GM21367 (cell line): ENCODE data around the gene ATP9A.
"Not testable (repeated sequence)": the region's sequence is repeated elsewhere in the genome, so short reads cannot be mapped to it uniquely, and the experiment has no call there.

Experiments
- ATAC-seq: cut with Tn5 transposase; IDR thresholded peaks from one replicate; pipeline ENCODE4 v1.9.1; 2021; ENCODE audit not compliant: unreplicated experiment

The ATP9A gene

GRCh38 chr20:51727872-51728271, 40.3 kb downstream of the ATP9A start:
- no peak for ATAC-seq

GRCh38 chr20:51725584-51726176, 42.5 kb downstream of the ATP9A start:
- ATAC-seq: no peak

GRCh38 chr20:51723026-51723425, 45.2 kb downstream of the ATP9A start:
- not testable (repeated sequence) for ATAC-seq

- not testable (repeated sequence) for ATAC-seq
Observed at GRCh38 chr20:51722246-51722645, 45.9 kb downstream of the ATP9A start.

- ATAC-seq: no peak
Observed at GRCh38 chr20:51720854-51721253, 47.3 kb downstream of the ATP9A start.

- ATAC-seq: no peak
Observed at GRCh38 chr20:51720384-51720783, 47.8 kb downstream of the ATP9A start.

GRCh38 chr20:51715856-51716185, 52.4 kb downstream of the ATP9A start:
- no peak for ATAC-seq

- no peak for ATAC-seq
Observed at GRCh38 chr20:51715163-51715855, 52.9 kb downstream of the ATP9A start.

- no peak for ATAC-seq
Observed at GRCh38 chr20:51713213-51713598, 55.0 kb downstream of the ATP9A start.

GRCh38 chr20:51712501-51713212, 55.5 kb downstream of the ATP9A start:
- no peak for ATAC-seq

- no peak for ATAC-seq
Observed at GRCh38 chr20:51711426-51711825, 56.8 kb downstream of the ATP9A start.

- no peak for ATAC-seq
Observed at GRCh38 chr20:51710361-51710894, 57.8 kb downstream of the ATP9A start.

GRCh38 chr20:51705400-51705799, 62.8 kb downstream of the ATP9A start:
- no peak for ATAC-seq

- ATAC-seq: no peak
Observed at GRCh38 chr20:51703400-51704287, 64.5 kb downstream of the ATP9A start.

- ATAC-seq: no peak
Observed at GRCh38 chr20:51702556-51702955, 65.6 kb downstream of the ATP9A start.

GRCh38 chr20:51700809-51701285, 67.3 kb downstream of the ATP9A start:
- no peak for ATAC-seq

GRCh38 chr20:51698252-51698651, 69.9 kb downstream of the ATP9A start:
- ATAC-seq: no peak

GRCh38 chr20:51697096-51697826, 70.9 kb downstream of the ATP9A start:
- no peak for ATAC-seq

GRCh38 chr20:51696304-51697071, 71.7 kb downstream of the ATP9A start:
- ATAC-seq: no peak
